ENCODE data around the gene PGLYRP3. TPM values are rescaled to one million over a fixed set of nuclear protein-coding genes. Genes with fewer than 3 reads are reported as not detected.
"Not testable (repeated sequence)": the region's sequence is repeated elsewhere in the genome, so short reads cannot be mapped to it uniquely, and the experiment has no call there.

PGLYRP3 gene
- total RNA-seq, 1 experiment from 2014 or later: not detected

GRCh38 chr1:153322568-153322967, 9.8 kb upstream of the PGLYRP3 start:
- Histone ChIP-seq H3K4me2 (ENCODE audit: low read length) (no peak overlapping the region), H3F3A (ENCODE audit: low read length, unreplicated experiment) (no peaks in the 10 kb centered on the region), H3K79me2 (ENCODE audit: low read length) (no peaks in the 10 kb centered on the region), H3K9me2 (replicated peaks; ENCODE audit: low read length) (no peaks in the 10 kb centered on the region), H3K4me1 (ENCODE audit: insufficient read depth, low read length) (no peaks in the 10 kb centered on the region), H3K9ac (ENCODE audit: low read length) (no peak overlapping the region), H3K27ac (ENCODE audit: low read length) (no peak overlapping the region), H3K27me3 (ENCODE audit: low read length) (peaks cover 33% of the 10 kb centered on the region), H3K9me3 (ENCODE audit: low read length) (no peaks in the 10 kb centered on the region), H3K4me3 (ENCODE audit: low read length) (no peak overlapping the region), H2AFZ (ENCODE audit: low read length) (no peak overlapping the region), H4K20me1 (ENCODE audit: low read length) (no peaks in the 10 kb centered on the region), H3K36me3 (ENCODE audit: low read depth, low read length) (no peaks in the 10 kb centered on the region)
- TF ChIP-seq EZH2 (IDR thresholded peaks at IDR 0.05; ENCODE audit: low read length, unreplicated experiment): no peak
- no peak for TF ChIP-seq CTCF (conservative IDR thresholded peaks at IDR 0.05; ENCODE audit: low read depth, low read length)
- no peak for TF ChIP-seq EZH2phosphoT487 (IDR thresholded peaks at IDR 0.05; ENCODE audit: borderline replicate concordance, low read length)
- intact Hi-C loops (cut with micrococcal nuclease): no loop called here
- ChIA-PET CTCF (no interaction called here), POLR2A (ENCODE audit: unreplicated experiment) (no interaction called here)
- DNase-seq (no peak), ATAC-seq (no peak)
- BruUV-seq (replicated peaks): no TSS peak

- H3K9me3 ChIP-seq (ENCODE audit: low read length); DNase-seq; H3K36me3 ChIP-seq (ENCODE audit: low read depth, low read length); H3K27ac ChIP-seq (ENCODE audit: low read length); POLR2A ChIA-PET (ENCODE audit: unreplicated experiment); H3K4me1 ChIP-seq (ENCODE audit: insufficient read depth, low read length); H3K9me2 ChIP-seq (replicated peaks; ENCODE audit: low read length); ATAC-seq; H2AFZ ChIP-seq (ENCODE audit: low read length); H4K20me1 ChIP-seq (ENCODE audit: low read length); H3K9ac ChIP-seq (ENCODE audit: low read length); BruUV-seq (replicated peaks); H3K4me2 ChIP-seq (ENCODE audit: low read length); H3K79me2 ChIP-seq (ENCODE audit: low read length); CTCF ChIA-PET; H3F3A ChIP-seq (ENCODE audit: low read length, unreplicated experiment); intact Hi-C loops (cut with micrococcal nuclease); H3K4me3 ChIP-seq (ENCODE audit: low read length); H3K27me3 ChIP-seq (ENCODE audit: low read length): not testable (repeated sequence)
These were observed 5.4 kb upstream of the PGLYRP3 start for GRCh38 chr1:153318145-153318544.

- H3K27me3 ChIP-seq (ENCODE audit: low read length); H3K79me2 ChIP-seq (ENCODE audit: low read length); H3K4me3 ChIP-seq (ENCODE audit: low read length); POLR2A ChIA-PET (ENCODE audit: unreplicated experiment); ATAC-seq; H3K4me2 ChIP-seq (ENCODE audit: low read length); H3F3A ChIP-seq (ENCODE audit: low read length, unreplicated experiment); H4K20me1 ChIP-seq (ENCODE audit: low read length); CTCF ChIA-PET; DNase-seq; H3K4me1 ChIP-seq (ENCODE audit: insufficient read depth, low read length); H3K36me3 ChIP-seq (ENCODE audit: low read depth, low read length); H2AFZ ChIP-seq (ENCODE audit: low read length); H3K9me2 ChIP-seq (replicated peaks; ENCODE audit: low read length); BruUV-seq (replicated peaks); H3K27ac ChIP-seq (ENCODE audit: low read length); intact Hi-C loops (cut with micrococcal nuclease); H3K9me3 ChIP-seq (ENCODE audit: low read length); H3K9ac ChIP-seq (ENCODE audit: low read length): not testable (repeated sequence)
These were observed 3.3 kb upstream of the PGLYRP3 start for GRCh38 chr1:153316013-153316412.

- H3K79me2 ChIP-seq (ENCODE audit: low read length); H3K9me3 ChIP-seq (ENCODE audit: low read length); H3K4me1 ChIP-seq (ENCODE audit: insufficient read depth, low read length); H2AFZ ChIP-seq (ENCODE audit: low read length); H4K20me1 ChIP-seq (ENCODE audit: low read length); BruUV-seq (replicated peaks); intact Hi-C loops (cut with micrococcal nuclease); H3K4me3 ChIP-seq (ENCODE audit: low read length); H3K36me3 ChIP-seq (ENCODE audit: low read depth, low read length); POLR2A ChIA-PET (ENCODE audit: unreplicated experiment); H3K9me2 ChIP-seq (replicated peaks; ENCODE audit: low read length); H3K4me2 ChIP-seq (ENCODE audit: low read length); CTCF ChIA-PET; H3K9ac ChIP-seq (ENCODE audit: low read length); H3K27ac ChIP-seq (ENCODE audit: low read length); H3F3A ChIP-seq (ENCODE audit: low read length, unreplicated experiment); DNase-seq; ATAC-seq: not testable (repeated sequence)
- peaks cover 24% of the 10 kb centered on the region for H3K27me3 ChIP-seq (ENCODE audit: low read length)
These were observed 1.6 kb upstream of the PGLYRP3 start for GRCh38 chr1:153314388-153314787.

Data from PC-3 (cell line).